ENCODE results near the gene CD200. TPM values are rescaled to one million over a fixed set of nuclear protein-coding genes. Genes with fewer than 3 reads are reported as not detected.
A peak's percentile ranks its signal among the peaks of the same experiment; 100 is the strongest.
"Not testable (repeated sequence)": the region's sequence is repeated elsewhere in the genome, so short reads cannot be mapped to it uniquely, and the experiment has no call there.

CD200 gene
- total RNA-seq, 1 experiment from 2014 or later, result 46.8 TPM

- no peak for TF ChIP-seq ZNF532 (CRISPR knock-in tag; IDR thresholded peaks at IDR 0.05; ENCODE audit: borderline replicate concordance)
Observed at GRCh38 chr3:112397556-112397955, 64.6 kb downstream of the CD200 start (continued).

- ATAC-seq (peak; percentile 6; the same call in 1 of the 2 replicates), DNase-seq (ENCODE audit: low spot score) (no peak)
- ChIA-PET POLR2A (no interaction called here), CTCF (no interaction called here)
- H3K27ac Mint-ChIP-seq, result peak overlapping the region; percentile 100
- H3K36me3 Mint-ChIP-seq, result peaks cover 5% of the 10 kb centered on the region; the same call in 1 of the 2 replicates
- H3K27me3 Mint-ChIP-seq (ENCODE audit: low read depth), result no peaks in the 10 kb centered on the region; the same call in 1 of the 2 replicates
- H3K9me3 Mint-ChIP-seq, result peaks cover 3% of the 10 kb centered on the region
- H3K4me1 Mint-ChIP-seq, result peaks cover 82% of the 10 kb centered on the region
- no peak for TF ChIP-seq NFATC4 (CRISPR knock-in tag; IDR thresholded peaks at IDR 0.05)
- TF ChIP-seq ZNF232 (CRISPR knock-in tag; IDR thresholded peaks at IDR 0.05), result no peak
- no peak for TF ChIP-seq RORB (CRISPR knock-in tag; IDR thresholded peaks at IDR 0.05)
- no peak for TF ChIP-seq IRF1 (CRISPR knock-in tag; IDR thresholded peaks at IDR 0.05)
- TF ChIP-seq ZNF532 (CRISPR knock-in tag; IDR thresholded peaks at IDR 0.05; ENCODE audit: borderline replicate concordance), result no peak
- TF ChIP-seq NR3C1 (CRISPR knock-in tag; conservative IDR thresholded peaks at IDR 0.05; ENCODE audit: low read depth), result no peak
- TF ChIP-seq, protein P1, sequence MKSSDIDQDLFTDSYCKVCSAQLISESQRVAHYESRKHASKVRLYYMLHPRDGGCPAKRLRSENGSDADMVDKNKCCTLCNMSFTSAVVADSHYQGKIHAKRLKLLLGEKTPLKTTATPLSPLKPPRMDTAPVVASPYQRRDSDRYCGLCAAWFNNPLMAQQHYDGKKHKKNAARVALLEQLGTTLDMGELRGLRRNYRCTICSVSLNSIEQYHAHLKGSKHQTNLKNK (CRISPR knock-in tag; IDR thresholded peaks at IDR 0.05), result no peak
- TF ChIP-seq ZNF138 (CRISPR knock-in tag; conservative IDR thresholded peaks at IDR 0.05), result no peak
- no peak for TF ChIP-seq ZNF281 (CRISPR knock-in tag; IDR thresholded peaks at IDR 0.05)
- TF ChIP-seq SOX15 (CRISPR knock-in tag; IDR thresholded peaks at IDR 0.05), result no peak
- no peak for TF ChIP-seq ZNF416 (CRISPR knock-in tag; IDR thresholded peaks at IDR 0.05)
- TF ChIP-seq TCF7 (CRISPR knock-in tag; IDR thresholded peaks at IDR 0.05; ENCODE audit: low read depth), result no peak
- no peak for TF ChIP-seq MAX (CRISPR knock-in tag; IDR thresholded peaks at IDR 0.05)
- TF ChIP-seq, protein P2, sequence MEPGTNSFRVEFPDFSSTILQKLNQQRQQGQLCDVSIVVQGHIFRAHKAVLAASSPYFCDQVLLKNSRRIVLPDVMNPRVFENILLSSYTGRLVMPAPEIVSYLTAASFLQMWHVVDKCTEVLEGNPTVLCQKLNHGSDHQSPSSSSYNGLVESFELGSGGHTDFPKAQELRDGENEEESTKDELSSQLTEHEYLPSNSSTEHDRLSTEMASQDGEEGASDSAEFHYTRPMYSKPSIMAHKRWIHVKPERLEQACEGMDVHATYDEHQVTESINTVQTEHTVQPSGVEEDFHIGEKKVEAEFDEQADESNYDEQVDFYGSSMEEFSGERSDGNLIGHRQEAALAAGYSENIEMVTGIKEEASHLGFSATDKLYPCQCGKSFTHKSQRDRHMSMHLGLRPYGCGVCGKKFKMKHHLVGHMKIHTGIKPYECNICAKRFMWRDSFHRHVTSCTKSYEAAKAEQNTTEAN (CRISPR knock-in tag; IDR thresholded peaks at IDR 0.05), result no peak
- TF ChIP-seq ZNF263 (CRISPR knock-in tag; IDR thresholded peaks at IDR 0.05; ENCODE audit: low read depth), result no peak
- TF ChIP-seq NR2C2 (CRISPR knock-in tag; IDR thresholded peaks at IDR 0.05), result no peak
- TF ChIP-seq HMGA2 (CRISPR knock-in tag; IDR thresholded peaks at IDR 0.05), result no peak
- peak overlapping the region; percentile 29 for H3K4me3 Mint-ChIP-seq
Observed at GRCh38 chr3:112399064-112399463, 66.1 kb downstream of the CD200 start.

DNA sequence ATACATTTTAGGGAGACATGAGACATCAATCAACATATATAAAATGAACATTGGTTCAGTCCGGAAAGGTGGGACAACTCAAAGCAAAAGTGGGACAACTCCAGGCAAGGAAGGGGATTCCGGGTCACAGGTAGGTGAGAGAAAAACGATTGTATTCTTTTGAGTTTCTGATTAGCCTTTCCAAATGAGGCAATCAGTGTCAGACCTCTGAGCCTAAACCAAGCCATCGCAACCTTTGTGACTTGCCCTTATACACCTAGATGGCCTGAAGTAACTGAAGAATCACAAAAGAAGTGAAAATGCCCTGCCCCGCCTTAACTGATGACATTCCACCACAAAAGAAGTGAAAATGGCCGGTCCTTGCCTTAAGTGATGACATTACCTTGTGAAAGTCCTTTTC, 66.6 kb downstream of the CD200 start:
- CTCF ChIA-PET, result interaction anchor here (1.4 kb wide), 1 partner anchor 9 kb away, joined by 4 read pairs; no protein-coding TSS in a partner anchor
- H3K36me3 Mint-ChIP-seq; H3K9me3 Mint-ChIP-seq; DNase-seq (ENCODE audit: low spot score); H3K27me3 Mint-ChIP-seq (ENCODE audit: low read depth): not testable (repeated sequence)
- H3K27ac Mint-ChIP-seq, result peak overlapping the region; percentile 100
- peak; percentile 31 for ATAC-seq
- H3K4me1 Mint-ChIP-seq, result peaks cover 81% of the 10 kb centered on the region
- POLR2A ChIA-PET, result interaction anchor here (1.1 kb wide), 2 partner anchors 9 to 66 kb away, joined by 3 read pairs; no protein-coding TSS in a partner anchor
- H3K4me3 Mint-ChIP-seq, result peak overlapping the region; percentile 29

Measured in WTC11 (cell line).